DMS153 treated with DMSO at 0.1 percent for 48 hours (cell line): Measurements from ENCODE around the gene PPP2R5D.
"Not testable (repeated sequence)": the region's sequence is repeated elsewhere in the genome, so short reads cannot be mapped to it uniquely, and the experiment has no call there.

Experiments
- DNase-seq: peaks from one replicate; lab custom pipeline; 2025; ENCODE audit not compliant: unreplicated experiment; lab: John Stamatoyannopoulos, UW

The PPP2R5D gene

DNA sequence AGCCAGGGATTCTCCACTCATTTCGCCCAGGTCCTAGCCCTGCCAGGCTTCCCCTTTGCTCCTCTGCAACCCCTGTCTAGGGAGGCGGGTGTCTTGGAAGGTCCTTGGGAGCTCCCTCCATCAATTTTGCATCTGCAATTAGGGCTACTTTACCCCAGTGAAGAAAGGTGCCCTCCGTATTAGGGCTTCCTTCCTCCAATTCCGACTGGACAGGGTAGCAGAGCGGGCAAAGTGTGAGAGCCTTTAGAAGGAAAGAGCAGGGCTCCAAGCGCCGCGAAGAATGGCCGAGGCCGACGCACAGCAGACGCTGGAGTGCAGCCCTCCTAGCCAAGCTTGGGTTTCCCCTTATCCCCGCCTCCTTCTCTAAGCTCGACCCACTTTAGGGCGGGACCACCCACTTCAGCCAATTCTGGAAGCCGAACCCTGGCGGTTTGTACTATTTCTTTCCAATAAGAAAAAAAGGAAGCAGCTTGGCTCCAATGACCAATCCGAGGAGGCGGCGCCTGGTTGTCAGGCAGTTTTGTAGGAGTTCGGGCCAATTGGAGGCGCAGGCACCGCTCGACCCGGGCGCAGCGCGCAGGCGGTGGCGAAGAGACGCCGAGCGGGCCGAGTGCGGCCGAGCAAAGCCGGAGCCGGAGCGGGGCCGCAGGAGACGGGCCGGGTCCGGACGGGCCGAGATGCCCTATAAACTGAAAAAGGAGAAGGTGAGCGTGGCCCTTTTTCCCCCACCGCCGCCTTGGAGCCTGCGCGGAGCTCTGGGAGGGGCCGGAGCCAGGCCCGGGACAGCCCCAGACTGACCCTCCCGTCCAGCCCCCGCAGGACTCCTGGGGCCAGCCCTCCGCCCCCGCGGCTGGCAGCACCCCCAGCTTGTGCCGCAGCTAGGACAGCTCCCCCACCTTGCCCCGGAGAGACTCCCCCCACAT is at the start of gene PPP2R5D:
TSS of gene PPP2R5D (plus strand) at position 570 of the 923 bp plus-strand sequence. CDS start at position 678, 108 bp downstream.
- DNase-seq = peak; percentile 98

DNA sequence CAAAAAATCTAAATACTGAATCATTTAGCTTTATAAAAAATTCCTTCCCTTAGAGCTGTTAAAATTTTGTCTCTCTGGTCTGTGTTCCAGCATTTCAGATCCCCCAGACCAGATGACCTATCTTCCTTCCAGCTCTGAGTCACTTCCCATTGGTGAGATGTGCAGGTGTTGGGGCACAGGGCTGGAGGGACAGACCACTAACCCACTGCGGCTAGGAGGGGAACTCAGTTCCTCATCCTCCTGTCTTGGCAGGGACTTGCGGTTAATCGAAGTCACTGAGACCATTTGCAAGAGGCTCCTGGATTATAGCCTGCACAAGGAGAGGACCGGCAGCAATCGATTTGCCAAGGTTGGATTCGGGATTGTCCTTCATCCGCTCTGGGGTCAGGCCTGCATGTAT is 49.0 kb upstream of the PPP2R5D start:
- DNase-seq = no peak

DNA sequence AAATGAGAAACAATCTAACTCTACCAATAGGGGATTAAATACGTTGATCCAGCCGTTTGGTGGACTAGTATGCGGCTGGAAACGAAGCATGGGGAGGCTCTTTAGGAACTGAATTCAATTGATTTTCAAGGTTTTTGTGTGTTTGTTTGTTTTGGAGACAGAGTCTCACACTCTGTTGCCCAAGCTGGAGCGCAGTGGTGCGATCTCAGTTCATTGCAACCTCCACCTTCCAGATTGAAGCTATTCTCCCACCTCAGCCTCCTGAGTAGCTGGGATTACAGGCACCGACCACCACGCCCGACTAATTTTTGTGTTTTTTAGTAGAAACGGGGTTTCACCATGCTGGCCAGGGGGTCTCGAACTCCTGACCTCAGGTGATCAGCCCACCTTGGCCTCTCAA is 48.0 kb upstream of the PPP2R5D start:
- DNase-seq = no peak

DNA sequence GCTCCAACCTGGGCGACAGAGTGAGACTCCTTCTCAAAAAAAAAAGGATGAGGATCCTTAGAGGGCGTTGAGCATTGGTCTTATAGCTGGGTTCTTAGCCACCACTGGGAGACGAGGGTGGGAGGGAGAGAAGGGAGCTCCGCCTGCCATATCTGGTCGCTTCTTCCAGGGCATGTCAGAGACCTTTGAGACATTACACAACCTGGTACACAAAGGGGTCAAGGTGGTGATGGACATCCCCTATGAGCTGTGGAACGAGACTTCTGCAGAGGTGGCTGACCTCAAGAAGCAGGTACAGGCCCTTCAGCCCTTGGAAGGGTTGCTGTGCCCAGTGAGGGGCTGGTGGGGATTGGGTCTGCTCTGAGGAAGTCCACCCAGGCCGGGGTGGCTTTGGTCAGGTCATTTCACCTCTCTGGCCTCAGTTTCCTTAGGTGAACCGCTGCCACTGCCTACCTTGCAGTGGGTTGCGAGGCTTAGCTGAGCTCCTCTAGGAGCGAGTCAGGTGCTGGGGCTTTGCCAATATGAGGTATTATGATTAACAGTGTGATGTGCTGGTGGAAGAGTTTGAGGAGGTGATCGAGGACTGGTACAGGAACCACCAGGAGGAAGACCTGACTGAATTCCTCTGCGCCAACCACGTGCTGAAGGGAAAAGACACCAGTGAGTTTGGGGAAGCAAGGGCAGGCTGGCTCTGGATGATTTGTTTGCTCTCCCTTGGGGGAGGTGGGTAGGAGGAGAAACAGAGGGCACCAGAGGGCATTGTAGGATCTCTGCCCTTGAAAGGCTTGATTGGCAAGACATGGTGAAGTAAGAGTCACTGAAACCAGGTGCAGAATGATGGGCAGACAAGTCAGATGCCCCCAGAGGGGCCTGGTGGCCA is 46.6 kb upstream of the PPP2R5D start:
- DNase-seq = no peak

DNA sequence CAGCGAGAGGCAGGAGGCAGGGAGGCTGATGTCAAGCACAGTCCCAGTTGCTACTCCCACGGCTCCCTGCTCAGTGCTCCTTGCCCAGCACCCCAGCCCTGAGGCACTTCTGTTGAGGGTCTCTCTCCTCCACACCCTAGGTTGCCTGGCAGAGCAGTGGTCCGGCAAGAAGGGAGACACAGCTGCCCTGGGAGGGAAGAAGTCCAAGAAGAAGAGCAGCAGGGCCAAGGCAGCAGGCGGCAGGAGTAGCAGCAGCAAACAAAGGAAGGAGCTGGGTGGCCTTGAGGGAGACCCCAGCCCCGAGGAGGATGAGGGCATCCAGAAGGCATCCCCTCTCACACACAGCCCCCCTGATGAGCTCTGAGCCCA is 46.0 kb upstream of the PPP2R5D start:
- no peak for DNase-seq

DNA sequence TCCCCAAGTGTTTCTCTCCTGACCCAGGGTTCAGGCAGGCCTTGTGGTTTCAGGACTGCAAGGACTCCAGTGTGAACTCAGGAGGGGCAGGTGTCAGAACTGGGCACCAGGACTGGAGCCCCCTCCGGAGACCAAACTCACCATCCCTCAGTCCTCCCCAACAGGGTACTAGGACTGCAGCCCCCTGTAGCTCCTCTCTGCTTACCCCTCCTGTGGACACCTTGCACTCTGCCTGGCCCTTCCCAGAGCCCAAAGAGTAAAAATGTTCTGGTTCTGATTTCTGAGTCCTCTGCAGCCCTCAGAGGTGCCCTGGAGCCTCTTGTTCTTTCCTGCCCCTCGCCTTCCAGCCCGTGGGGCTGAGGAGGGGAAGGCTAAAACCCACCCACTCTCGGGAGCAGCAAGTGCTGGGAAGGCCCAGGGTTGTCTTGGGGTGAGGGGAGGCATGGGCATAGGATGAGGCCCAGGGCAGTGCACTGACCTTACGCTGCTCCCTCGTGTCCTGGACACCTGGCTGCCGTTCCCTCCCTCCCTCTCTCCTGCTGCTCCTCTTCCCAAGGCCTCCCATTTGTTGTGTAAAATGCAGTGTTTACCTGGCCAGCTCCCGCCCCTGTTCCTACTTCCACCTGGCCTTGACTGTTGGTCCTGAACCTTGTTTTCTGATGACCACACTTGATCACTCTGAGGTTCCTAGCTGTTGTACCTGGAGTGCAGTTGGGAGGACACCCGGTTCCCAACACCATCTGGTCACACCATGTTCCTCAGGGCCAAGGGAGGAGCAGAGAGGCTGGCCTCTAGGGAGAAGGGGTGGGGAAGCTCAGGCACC is 45.2 kb upstream of the PPP2R5D start:
- no peak for DNase-seq

DNA sequence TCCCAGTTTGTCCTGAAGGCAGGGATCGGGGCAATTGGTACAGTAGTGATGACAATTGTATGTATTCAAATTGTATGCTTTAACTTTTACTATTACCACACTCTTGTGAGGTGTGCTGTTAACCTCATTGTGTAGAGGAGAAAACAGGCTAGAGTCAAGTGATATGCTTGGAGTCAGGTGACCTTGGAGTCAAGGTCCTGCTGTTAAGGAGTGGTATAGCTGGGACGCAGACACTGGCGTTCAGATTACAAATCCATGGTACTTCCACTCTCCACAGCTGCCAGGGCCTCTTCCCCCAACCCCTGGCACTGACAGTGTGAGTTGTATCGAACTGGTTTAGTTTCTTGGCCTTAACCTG is 44.6 kb upstream of the PPP2R5D start:
- DNase-seq = no peak

DNA sequence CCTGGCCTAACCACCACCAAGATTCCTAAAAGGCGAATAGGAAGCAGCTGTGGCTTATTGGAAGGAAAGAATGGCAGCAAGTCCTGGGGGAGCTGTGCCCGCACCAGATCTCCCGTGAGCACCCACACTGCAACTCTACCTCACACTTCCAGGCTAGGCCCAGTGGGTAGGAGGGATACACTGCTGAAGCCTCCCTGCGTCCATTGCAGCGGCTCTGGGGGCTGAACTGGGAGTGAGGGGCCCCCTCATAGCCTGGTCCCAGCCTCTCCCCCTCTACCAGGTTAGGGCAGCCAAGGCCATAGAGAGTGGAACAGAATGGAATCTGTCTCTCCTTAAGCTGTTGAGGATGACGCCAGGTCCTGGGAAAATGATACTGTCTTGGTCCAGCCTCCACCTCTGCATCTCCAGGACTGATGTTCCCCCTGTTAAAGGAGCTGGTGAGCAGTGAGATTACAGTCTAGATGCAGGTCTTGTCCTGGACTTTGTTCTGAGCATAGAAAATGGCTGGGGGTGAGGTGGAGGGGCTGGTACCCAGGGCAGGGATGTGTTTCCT is 43.8 kb upstream of the PPP2R5D start:
- DNase-seq = no peak

DNA sequence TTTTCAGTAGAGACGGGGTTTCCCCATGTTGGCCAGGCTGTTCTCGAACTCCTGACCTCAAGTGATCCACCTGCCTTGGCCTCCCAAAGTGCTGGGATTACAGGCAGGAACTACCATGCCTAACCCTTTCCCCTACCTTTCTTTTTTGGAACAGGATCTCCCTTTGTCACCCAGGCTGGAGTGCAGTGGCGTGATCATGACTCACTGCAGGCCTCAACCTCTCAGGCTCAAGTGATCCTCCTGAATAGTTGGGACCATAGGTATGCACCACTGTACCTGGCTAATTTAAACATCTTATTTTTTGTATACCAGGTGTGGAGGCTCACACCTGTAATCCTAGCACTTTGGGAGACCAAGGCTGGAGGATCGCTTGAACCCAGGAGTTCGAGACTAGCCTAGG is 43.0 kb upstream of the PPP2R5D start:
- not testable (repeated sequence) for DNase-seq

DNA sequence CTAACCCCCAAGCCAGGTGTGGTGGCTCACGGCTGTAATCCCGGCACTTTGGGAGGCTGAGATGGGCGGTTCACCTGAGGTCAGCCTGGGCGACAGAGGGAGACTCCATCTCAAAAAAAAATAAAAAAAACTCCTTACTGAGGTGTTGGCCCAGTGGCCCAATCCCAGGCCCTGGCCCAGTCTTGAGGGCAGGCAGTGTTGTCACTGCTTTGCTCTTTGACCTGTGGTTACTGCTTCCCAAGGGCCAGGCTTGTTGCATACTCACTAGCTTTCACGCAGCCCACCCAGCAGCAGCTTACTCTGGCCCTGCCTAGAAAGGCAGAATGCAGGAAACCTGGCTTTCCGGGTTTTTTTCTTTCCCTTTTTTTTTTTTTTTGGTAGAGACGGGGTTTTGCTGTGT is 41.9 kb upstream of the PPP2R5D start:
- no peak for DNase-seq

DNA sequence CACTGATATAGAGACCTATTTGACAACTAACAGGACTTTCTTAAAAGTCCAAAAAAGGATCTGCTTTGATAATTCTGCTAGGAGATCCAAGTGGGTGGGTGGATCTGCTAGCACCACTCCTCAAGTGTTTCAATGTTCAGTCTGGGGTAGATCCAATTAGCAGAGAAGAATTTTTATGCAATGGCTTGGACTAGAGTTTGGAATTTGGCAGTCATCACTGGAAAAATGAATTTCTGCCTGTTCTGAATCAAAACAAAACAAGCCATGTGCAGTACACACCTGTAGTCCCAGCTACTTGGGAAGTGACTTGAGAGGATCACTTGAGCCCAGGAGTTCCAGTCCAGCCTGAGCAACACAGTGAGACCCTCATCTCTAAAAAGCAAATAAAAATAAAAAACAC is 36.4 kb upstream of the PPP2R5D start:
- DNase-seq = no peak

DNA sequence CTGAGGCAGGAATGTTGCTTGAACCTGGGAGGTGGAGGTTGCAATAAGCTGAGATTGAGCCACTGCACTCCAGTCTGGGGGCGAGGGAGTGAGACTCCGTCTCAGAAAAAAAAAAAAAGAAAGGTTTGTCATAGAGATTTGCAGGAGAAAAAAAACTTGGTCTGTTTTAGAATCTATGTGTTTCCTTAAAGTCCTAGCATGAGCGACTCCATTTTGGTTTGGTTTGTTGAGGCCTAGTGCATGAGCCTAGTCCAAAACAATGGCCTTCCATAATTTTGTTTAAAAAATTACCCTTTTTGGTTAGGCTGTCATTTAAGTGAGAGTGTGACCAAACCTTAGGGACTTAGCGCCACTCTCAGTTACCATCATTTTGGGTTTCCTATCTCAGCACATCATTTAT is 32.0 kb upstream of the PPP2R5D start:
- no peak for DNase-seq

DNA sequence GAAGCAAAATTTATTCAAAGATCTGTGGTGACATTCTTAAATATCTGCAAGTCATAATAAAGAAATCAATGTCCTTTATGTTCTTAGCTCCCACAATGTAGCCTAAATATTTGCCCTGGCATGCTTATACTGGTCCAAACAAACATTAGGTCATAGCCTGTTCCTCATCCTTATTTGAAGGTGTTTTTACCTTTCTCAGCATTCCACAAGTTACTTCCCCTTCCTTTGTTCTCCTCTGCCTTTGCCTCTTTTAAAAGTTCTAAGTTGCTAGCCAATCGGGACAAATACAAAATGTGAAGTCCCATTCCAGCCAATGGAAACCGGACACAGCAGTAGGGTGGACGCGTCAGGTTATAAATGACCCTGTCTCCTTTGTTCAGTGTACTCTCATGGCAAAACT is 30.0 kb upstream of the PPP2R5D start:
- DNase-seq = not testable (repeated sequence)

DNA sequence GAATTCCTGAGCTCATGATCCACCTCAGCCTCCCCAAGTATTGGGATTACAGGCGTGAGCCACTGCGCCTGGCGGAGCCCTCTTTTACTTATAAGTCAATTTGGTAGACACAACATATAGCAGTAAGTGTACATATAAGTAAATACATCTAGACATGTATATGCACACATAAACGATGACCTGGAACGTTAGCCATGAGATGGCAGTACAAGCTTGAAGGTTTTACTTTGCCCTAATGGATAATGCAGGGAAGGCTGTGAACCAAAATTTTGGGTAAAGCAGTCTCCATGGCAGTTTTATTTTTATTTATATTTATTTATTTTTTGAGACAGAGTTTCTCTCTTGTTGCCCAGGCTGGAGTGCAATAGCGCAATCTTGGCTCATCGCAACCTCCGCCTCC is 26.2 kb upstream of the PPP2R5D start:
- DNase-seq = no peak

DNA sequence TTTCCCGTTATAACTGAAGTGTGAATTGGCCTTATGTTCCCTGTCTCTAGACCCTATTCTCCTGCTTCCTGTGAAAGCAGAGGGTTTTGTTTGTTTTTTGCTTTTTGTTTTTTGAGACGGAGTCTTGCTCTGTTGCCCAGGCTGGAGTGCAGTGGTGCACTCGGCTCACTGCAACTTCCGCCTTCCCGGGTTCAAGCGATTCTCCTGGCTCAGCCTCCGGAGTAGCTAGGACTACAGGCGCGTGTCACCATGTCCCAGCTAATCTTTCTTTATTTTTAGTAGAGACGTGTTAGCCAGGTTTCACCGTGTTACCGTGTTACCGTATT is 24.5 kb upstream of the PPP2R5D start:
- DNase-seq = no peak

DNA sequence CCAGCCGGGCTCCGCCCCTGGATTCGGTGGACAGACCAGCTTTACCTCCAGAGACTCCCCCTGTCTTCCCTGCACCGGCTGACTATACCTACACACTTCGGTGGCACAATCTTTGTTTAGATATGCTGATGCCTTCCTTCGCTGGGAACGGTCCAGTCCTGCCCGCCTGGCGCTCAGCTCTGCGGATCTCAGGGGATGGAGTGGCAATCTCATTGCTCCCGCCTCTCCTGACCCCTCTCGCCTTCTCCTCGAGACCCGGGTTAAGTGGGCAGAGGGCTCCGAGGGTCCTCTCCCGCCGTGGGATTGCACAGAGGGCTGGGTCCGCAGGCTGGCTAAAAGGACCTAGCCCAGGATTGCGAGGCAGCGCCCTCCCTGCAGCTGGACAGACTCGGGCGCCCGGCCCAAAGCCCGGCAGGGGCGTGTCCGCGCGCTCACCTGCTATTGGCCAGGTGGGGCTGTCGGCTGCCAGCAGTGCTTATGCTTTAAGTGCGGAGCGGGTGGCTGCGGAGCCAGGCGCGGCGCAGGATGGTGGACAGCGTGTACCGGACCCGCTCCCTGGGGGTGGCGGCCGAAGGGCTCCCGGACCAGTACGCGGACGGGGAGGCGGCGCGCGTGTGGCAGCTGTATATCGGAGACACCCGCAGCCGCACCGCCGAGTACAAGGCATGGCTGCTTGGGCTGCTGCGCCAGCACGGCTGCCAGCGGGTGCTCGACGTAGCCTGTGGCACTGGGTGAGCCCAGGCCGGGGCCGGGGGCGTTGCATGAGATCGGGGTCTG is 23.9 kb upstream of the PPP2R5D start, which contains the start of gene GNMT:
TSS of gene GNMT (plus strand) at position 512 of the 777 bp plus-strand sequence. CDS start at position 526, 14 bp downstream.
- DNase-seq = peak; percentile 48

DNA sequence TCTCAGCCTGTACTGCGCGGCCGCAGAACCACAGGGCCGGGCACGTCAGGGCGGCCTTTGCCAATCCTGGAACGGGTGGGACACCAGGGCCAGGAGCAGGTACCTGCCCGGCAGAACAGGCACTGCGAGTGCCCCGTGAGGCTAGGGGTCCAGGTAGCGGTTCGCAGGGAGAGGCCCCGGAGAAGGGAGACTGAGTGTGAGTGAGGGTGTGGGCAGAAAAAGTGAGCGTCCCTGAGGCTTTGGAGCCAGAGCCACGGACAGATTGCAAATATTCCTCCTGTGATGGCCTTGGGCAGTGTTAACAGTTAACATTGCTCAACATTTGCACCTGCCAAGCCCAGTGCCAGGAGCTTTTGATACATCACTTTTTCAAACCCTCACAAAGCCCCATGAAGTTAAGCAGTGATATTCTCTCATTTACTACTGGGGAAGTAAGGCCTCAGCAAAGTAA is 23.3 kb upstream of the PPP2R5D start:
- no peak for DNase-seq

DNA sequence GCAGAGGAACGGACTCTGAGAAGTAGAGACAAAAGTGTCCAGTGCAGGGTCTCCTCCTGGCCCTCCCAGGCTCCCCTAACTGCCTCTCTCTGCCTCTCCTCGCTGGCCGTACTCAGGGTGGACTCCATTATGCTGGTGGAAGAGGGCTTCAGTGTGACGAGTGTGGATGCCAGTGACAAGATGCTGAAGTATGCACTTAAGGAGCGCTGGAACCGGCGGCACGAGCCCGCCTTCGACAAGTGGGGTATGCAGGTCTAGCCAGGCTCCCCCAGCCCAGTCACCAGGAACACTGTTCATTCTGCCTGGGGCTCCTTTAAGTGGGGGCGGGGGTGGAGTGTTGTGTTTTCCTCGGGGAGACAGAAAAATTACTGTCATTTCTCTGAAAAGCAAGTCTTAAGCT is 22.3 kb upstream of the PPP2R5D start:
- DNase-seq = no peak

DNA sequence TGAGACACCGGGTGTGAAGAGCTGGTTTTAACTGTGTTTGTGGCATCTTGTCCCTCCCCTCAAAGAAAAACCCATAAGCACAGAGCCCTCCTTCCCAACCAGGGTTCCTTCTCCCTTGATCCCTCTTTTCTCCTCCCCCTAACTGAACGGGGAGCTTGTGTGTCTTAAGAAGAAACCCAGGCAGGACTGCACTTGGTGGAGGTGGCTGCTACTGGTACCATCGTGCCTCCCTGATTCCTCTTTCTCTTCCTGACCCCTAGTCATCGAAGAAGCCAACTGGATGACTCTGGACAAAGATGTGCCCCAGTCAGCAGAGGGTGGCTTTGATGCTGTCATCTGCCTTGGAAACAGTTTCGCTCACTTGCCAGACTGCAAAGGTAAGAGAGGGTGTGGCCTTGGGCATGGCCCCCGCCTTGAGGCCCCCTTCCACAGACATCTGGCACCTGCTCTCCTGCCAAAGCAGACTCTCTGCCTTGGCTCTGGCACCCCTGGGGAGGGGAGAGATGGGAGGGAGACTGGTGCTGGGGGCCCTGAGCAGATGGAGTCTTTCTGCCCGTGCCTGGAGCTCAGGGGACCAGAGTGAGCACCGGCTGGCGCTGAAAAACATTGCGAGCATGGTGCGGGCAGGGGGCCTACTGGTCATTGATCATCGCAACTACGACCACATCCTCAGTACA is 21.7 kb upstream of the PPP2R5D start:
- DNase-seq = no peak
